Parathyroid adenoma (tissue), 2 donors: Measurements from ENCODE around the gene ATP6V1G1.

Source experiments
- H2AFZ ChIP-seq: fragments of 300-600 bp; sonication (generic); one replicate; pipeline ENCODE4 v1.7.0; 2017; ENCODE audit warnings: antibody characterized with exemption, mild to moderate bottlenecking
- H3K27ac ChIP-seq: fragments of 300-600 bp; sonication (generic); one replicate; pipeline ENCODE4 v1.7.0; 2017
- H3K27me3 ChIP-seq: fragments of 300-600 bp; sonication (generic); one replicate; pipeline ENCODE4 v1.7.0; 2017; ENCODE audit warnings: low read length; ENCODE audit not compliant: control insufficient read depth, insufficient read depth
- H3K36me3 ChIP-seq: fragments of 300-600 bp; sonication (generic); one replicate; pipeline ENCODE4 v1.7.0; 2017; ENCODE audit warnings: low read length; ENCODE audit not compliant: control insufficient read depth, insufficient read depth
- H3K4me1 ChIP-seq: fragments of 300-600 bp; sonication (generic); one replicate; pipeline ENCODE4 v1.7.0; 2017; ENCODE audit warnings: control low read depth
- H3K4me2 ChIP-seq: fragments of 300-600 bp; sonication (generic); one replicate; pipeline ENCODE4 v1.7.0; 2017; ENCODE audit warnings: low read length
- H3K4me3 ChIP-seq: fragments of 300-600 bp; sonication (generic); one replicate; pipeline ENCODE4 v1.7.0; 2017; ENCODE audit warnings: low read depth, low read length
- H3K79me2 ChIP-seq: fragments of 300-600 bp; sonication (generic); one replicate; pipeline ENCODE4 v1.7.0; 2017; ENCODE audit warnings: control low read depth
- H3K9ac ChIP-seq: fragments of 300-600 bp; sonication (generic); one replicate; pipeline ENCODE4 v1.7.0; 2017; ENCODE audit warnings: mild to moderate bottlenecking
- H3K9me3 ChIP-seq: fragments of 300-600 bp; sonication (generic); one replicate; pipeline ENCODE4 v1.7.0; 2017; ENCODE audit warnings: low read length; ENCODE audit not compliant: control insufficient read depth
- CTCF ChIP-seq: fragments of 300-600 bp; sonication (generic); IDR thresholded peaks from one replicate; pipeline ENCODE4 v1.7.0; 2017; ENCODE audit warnings: antibody characterized with exemption, mild to moderate bottlenecking
- donor health status: primary hyperparathyroidism.

ATP6V1G1 gene

GRCh38 chr9:114619191-114619761 is 31.7 kb downstream of the ATP6V1G1 start:
- Histone ChIP-seq H3K4me3 (no peak overlapping the region), H3K9me3 (no peaks in the 10 kb centered on the region), H3K27ac (no peak overlapping the region), H3K36me3 (no peaks in the 10 kb centered on the region), H3K4me2 (peak overlapping the region; percentile 2), H3K79me2 (peaks cover 3% of the 10 kb centered on the region), H3K4me1 (no peaks in the 10 kb centered on the region), H3K9ac (no peak overlapping the region), H2AFZ (no peak overlapping the region), H3K27me3 (no peaks in the 10 kb centered on the region)
- TF ChIP-seq CTCF, result no peak

GRCh38 chr9:114621561-114621960 is 34.0 kb downstream of the ATP6V1G1 start:
- no peak for TF ChIP-seq CTCF
- no peak overlapping the region for H3K27ac ChIP-seq
- H3K9ac ChIP-seq, result no peak overlapping the region
- H3K9me3 ChIP-seq, result no peaks in the 10 kb centered on the region
- no peak overlapping the region for H2AFZ ChIP-seq
- H3K4me1 ChIP-seq, result no peaks in the 10 kb centered on the region
- H3K4me2 ChIP-seq, result no peak overlapping the region
- H3K4me3 ChIP-seq, result no peak overlapping the region
- H3K79me2 ChIP-seq, result no peaks in the 10 kb centered on the region
- no peaks in the 10 kb centered on the region for H3K36me3 ChIP-seq
- no peaks in the 10 kb centered on the region for H3K27me3 ChIP-seq

- Histone ChIP-seq H3K27me3 (no peaks in the 10 kb centered on the region), H3K36me3 (no peaks in the 10 kb centered on the region), H3K4me3 (no peak overlapping the region), H3K79me2 (no peaks in the 10 kb centered on the region), H3K9me3 (no peaks in the 10 kb centered on the region), H3K9ac (no peak overlapping the region), H3K27ac (no peak overlapping the region), H3K4me1 (no peaks in the 10 kb centered on the region), H3K4me2 (no peak overlapping the region), H2AFZ (no peak overlapping the region)
- TF ChIP-seq CTCF, result no peak
These were observed 34.5 kb downstream of the ATP6V1G1 start for GRCh38 chr9:114621975-114622609.

GRCh38 chr9:114624677-114625076 is 37.1 kb downstream of the ATP6V1G1 start:
- Histone ChIP-seq H3K27ac (no peak overlapping the region), H3K79me2 (no peaks in the 10 kb centered on the region), H3K9me3 (no peaks in the 10 kb centered on the region), H3K4me3 (no peak overlapping the region), H3K4me1 (no peaks in the 10 kb centered on the region), H3K4me2 (no peak overlapping the region), H3K9ac (no peak overlapping the region), H3K36me3 (no peaks in the 10 kb centered on the region), H3K27me3 (no peaks in the 10 kb centered on the region), H2AFZ (no peak overlapping the region)
- no peak for TF ChIP-seq CTCF
